ENCODE measurements around the gene SLC25A39.

Gene SLC25A39

GRCh38 chr17:44272321-44272951 lies 52.2 kb downstream of the SLC25A39 start:
- no peak for DNase-seq

Measured in T-helper 2 cell (primary cell).